ENCODE data around the gene SUSD6. TPM values are rescaled to one million over a fixed set of nuclear protein-coding genes. Genes with fewer than 3 reads are reported as not detected.

SUSD6 gene
- total RNA-seq, 4 donors from 2014 or later: 33.8 to 125 (median 113) TPM

GRCh38 chr14:69666690-69667211 is 55.4 kb downstream of the SUSD6 start:
- Histone ChIP-seq H3K27ac (peak overlapping the region in 3 of 4 donors; percentile 17 to 67 (median 56)), H3K27me3 (no peaks in the 10 kb centered on the region), H3K9me3 (no peaks in the 10 kb centered on the region), H3K4me3 (no peak overlapping the region), H3K36me3 (no peaks in the 10 kb centered on the region), H3K4me1 (peaks cover 3 to 50% (median 21%) of the 10 kb centered on the region in 4 donors)
- no peak for TF ChIP-seq CTCF (IDR thresholded peaks at IDR 0.05)
- TF ChIP-seq POLR2A (IDR thresholded peaks at IDR 0.05): no peak
- no peak for DNase-seq

- Histone ChIP-seq H3K36me3 (no peaks in the 10 kb centered on the region), H3K4me3 (no peak overlapping the region), H3K4me1 (peaks cover 3 to 56% (median 29%) of the 10 kb centered on the region in 4 donors), H3K27me3 (no peaks in the 10 kb centered on the region), H3K27ac (peak overlapping the region in 1 of 4 donors; percentile 67), H3K9me3 (no peaks in the 10 kb centered on the region)
- TF ChIP-seq POLR2A (IDR thresholded peaks at IDR 0.05): no peak
- no peak for TF ChIP-seq CTCF (IDR thresholded peaks at IDR 0.05)
- DNase-seq: peak in 1 of 3 donors; percentile 54
These were observed 56.5 kb downstream of the SUSD6 start for GRCh38 chr14:69667938-69668335.

- TF ChIP-seq CTCF (IDR thresholded peaks at IDR 0.05) (no peak), POLR2A (IDR thresholded peaks at IDR 0.05) (peak in 1 of 2 donors; percentile 15)
- DNase-seq: no peak
- peaks cover 3 to 68% (median 39%) of the 10 kb centered on the region in 4 donors for H3K4me1 ChIP-seq
- H3K4me3 ChIP-seq: no peak overlapping the region
- no peaks in the 10 kb centered on the region for H3K9me3 ChIP-seq
- no peaks in the 10 kb centered on the region for H3K27me3 ChIP-seq
- H3K27ac ChIP-seq: peak overlapping the region in 3 of 4 donors; percentile 32 to 73 (median 44)
- H3K36me3 ChIP-seq: no peaks in the 10 kb centered on the region
These were observed 58.0 kb downstream of the SUSD6 start for GRCh38 chr14:69669375-69669774.

- H3K27ac ChIP-seq: peak overlapping the region in 3 of 4 donors; percentile 32 to 73 (median 44)
- no peaks in the 10 kb centered on the region for H3K27me3 ChIP-seq
- no peaks in the 10 kb centered on the region for H3K36me3 ChIP-seq
- TF ChIP-seq CTCF (IDR thresholded peaks at IDR 0.05) (no peak), POLR2A (IDR thresholded peaks at IDR 0.05) (no peak)
- peaks cover 3 to 75% (median 39%) of the 10 kb centered on the region in 4 donors for H3K4me1 ChIP-seq
- H3K4me3 ChIP-seq: no peak overlapping the region
- H3K9me3 ChIP-seq: no peaks in the 10 kb centered on the region
- no peak for DNase-seq
These were observed 58.7 kb downstream of the SUSD6 start for GRCh38 chr14:69670093-69670492.

- TF ChIP-seq CTCF (IDR thresholded peaks at IDR 0.05): no peak
- TF ChIP-seq POLR2A (IDR thresholded peaks at IDR 0.05): no peak
- peaks cover 3 to 72% (median 40%) of the 10 kb centered on the region in 4 donors for H3K4me1 ChIP-seq
- peak overlapping the region in 1 of 4 donors; percentile 44 for H3K27ac ChIP-seq
- DNase-seq: no peak
- no peaks in the 10 kb centered on the region for H3K9me3 ChIP-seq
- H3K27me3 ChIP-seq: no peaks in the 10 kb centered on the region
- no peak overlapping the region for H3K4me3 ChIP-seq
- H3K36me3 ChIP-seq: no peaks in the 10 kb centered on the region
These were observed 60.1 kb downstream of the SUSD6 start for GRCh38 chr14:69671365-69672030.
